ENCODE results near the gene STING1.
"Not testable (repeated sequence)": the region's sequence is repeated elsewhere in the genome, so short reads cannot be mapped to it uniquely, and the experiment has no call there.

Gene STING1

DNA sequence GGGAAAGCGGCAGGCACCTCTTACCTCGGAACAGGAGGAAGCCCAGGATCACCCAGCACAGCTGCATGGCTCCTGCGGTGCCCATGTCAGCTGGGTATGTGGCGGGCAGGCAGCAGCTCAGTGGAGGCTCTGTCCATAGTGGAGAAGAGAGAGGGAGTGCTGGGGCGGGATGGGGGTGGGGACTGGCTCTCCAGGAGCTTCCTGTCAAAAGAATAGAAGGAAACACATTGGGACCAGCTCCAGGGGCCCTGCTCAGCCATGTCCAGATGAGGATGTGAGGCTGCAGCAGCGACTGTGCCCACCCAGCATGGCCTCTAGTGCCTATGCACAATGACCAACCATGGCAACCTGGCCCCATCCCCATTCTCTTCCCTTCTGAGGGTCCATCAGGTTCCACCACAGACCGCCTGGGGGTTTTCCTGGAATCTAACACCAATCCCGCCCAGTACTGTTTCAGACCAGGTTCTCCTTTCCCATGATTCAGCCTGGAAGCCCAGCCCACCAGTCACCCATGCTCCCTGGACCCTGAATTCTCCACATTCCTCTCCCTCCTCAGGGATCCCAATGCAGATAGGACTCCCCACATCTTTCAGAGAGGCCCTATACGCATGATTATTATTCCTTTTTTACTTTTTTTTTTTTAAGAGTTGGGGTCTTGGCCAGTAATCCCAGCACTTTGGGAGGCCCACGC, 19.8 kb downstream of the STING1 start, which contains the start of gene ECSCR:
Gene ECSCR, minus strand, starts transcription at position 158 of the 691 bp plus-strand sequence. Its CDS starts 73 bp downstream, at position 85.
- DNase-seq (ENCODE audit: low spot score): no peak

DNA sequence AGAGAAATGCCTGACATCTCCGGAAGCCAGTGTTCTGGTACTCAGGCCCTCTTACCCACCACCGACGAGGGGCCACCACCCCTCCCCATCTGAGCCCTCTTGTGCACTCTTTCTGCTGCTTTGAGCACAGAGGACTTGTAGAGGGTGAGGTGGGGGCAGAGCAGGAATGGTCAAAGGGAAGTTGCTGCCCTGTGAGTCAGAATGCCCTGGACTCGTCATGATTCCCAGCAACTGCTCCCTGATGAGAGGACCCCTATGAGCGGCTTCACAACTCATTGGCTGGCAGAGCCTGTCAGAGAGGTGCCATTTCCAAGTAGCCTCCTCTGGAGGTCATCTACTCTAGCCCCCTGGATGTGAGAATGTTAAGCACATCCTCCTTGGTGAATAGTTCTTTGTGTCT, 20.9 kb downstream of the STING1 start:
- DNase-seq (ENCODE audit: low spot score): no peak

DNA sequence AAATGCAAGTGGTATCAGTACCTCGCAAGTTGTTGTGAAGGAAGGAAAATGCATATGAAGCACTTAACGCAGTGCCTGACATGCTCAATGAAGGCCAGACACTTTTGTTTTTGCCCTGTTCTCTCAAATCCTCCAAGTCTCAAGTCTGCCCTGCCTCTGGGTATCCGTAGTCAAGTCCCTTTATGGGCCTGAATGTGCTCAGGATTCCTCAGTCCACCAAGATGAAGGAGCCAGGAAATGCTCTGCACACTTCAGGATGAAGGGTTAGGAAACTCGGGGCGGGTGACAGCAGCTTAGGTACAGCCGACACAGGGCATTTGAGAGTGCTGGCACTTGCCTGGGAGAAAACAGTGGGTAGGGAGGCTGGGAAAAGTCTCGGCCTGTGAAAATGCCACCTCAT, 21.4 kb downstream of the STING1 start:
- no peak for DNase-seq (ENCODE audit: low spot score)

DNA sequence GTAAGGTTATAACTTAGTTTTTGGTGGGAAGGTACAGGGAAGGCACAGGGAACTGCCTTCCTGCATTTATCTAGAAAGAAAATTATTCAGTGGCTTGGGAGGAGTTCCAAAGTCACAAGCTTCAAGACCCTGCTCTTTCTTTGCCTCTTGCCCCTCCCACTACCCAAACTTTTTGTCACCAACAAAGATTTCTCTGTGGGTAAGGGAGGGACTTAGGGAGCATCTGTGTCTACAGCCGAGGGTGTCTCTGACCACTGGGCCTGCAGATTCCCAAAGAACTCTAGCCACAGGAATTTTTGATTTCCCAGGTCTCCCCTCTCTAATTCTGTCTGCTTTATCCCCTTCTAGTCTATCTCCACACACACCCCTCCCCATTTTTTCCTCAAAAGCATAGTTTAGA, 22.1 kb downstream of the STING1 start:
- DNase-seq (ENCODE audit: low spot score): no peak

DNA sequence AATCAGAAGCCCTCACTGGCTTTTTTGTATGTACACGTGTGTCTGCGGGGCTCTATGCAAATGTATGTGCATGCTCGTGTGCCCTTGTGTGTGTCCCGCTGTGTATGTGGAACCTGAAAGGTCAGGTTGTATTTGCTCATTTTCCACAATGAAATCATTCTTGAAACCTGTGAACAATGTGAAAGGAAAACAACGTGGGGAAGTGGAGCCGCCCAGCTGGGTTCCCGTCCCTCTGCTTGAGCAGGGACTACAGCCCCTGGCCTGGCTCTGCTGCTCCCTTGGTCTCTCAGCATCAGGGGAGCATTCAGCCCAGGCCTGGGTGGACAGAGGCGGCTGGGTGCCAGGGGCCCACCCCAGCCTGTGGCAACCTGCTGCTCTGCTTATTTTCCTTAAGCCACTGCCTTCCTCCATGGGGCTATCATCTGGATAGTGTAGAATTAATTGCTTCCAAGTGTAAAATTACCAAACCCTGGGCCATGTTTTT, 23.1 kb downstream of the STING1 start:
- no peak for DNase-seq (ENCODE audit: low spot score)

DNA sequence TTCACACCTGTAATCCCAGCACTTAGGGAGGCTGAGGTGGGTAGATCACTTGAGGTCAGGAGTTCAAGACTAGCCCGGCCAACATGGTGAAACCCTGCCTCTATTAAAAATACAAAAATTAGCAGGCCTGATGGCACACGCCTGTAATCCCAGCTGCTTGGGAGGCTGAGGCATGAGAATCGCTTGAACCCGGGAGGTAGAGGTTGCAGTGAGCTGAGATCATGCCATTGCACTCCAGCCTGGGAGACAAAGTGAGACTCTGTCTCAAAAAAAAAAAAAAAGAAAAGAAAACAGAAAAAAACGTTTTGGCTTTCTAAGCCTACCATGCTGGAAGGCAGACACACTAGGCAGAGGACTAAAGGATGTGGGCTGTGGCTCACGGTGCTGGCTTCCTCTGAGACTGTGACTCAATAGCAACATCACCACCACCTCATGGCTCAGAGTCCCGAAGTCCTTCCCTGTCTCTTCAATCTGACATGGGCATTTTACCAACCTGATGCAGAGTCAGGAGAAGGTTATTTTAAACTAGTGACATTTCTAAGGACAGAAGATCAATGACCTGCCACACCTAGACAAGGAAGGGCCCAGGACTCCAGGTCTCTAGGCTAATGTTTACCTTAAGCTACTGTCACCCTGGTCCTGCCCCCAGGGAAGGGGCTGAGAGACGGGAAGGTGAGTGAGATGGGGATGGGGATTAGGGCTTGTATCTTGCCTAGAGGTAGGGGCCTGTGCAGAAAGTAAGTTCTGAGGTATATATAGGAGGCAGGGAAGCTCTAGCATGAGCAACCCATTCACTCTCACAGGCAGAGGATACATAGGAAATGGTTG, 23.8 kb downstream of the STING1 start:
- no peak for DNase-seq (ENCODE audit: low spot score)

DNA sequence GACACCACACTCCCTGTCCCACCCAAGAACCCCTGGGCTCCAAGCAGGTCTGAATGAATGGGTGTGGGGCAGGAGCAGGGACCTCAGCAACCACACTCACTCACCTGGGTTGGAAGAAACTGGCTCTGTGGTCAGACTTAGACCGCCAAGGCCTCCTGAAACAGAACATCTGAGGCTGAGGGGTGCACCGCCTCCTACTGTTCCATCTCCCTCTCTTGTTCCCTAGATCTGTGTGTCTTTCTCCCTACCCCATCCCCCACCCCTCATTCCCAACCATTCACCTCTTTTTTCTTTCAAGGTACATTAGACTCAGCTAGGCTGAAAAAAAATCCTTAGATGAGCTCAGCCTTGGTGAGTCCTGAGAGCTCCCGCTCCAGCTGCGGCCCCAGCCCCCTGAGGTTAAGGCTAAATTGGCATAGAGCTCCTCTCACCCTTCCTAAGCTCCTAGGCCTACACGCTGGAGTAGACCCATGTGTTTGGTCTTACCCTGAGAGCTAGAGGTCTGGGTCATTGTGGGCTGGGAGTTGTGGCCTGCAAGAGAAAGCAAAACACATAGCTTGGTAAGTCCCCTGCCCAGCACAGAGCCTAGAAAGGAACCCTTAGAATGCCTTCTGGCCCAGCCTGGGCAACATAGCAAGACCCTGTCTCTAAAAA, 24.8 kb downstream of the STING1 start:
- DNase-seq (ENCODE audit: low spot score): no peak

DNA sequence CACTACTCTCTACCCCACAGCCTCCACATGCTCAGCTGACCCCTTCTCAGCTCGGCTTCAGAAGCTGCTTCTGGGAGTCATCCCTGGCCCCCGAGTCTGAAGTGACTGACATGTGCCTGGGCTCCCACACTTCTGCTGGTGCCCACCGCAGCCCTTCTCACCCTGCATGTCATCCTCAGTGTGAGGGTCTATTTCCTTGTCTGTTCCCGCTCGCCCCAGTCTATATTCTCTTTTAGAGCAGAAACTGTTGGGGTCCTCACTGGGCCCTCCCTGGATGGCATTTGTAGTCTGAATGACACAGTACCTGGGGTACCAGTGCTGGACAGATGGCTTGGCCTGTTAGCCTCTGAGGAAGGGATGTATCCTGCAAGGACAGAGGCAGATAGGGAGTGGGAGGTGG, 25.3 kb downstream of the STING1 start:
- no peak for DNase-seq (ENCODE audit: low spot score)

DNA sequence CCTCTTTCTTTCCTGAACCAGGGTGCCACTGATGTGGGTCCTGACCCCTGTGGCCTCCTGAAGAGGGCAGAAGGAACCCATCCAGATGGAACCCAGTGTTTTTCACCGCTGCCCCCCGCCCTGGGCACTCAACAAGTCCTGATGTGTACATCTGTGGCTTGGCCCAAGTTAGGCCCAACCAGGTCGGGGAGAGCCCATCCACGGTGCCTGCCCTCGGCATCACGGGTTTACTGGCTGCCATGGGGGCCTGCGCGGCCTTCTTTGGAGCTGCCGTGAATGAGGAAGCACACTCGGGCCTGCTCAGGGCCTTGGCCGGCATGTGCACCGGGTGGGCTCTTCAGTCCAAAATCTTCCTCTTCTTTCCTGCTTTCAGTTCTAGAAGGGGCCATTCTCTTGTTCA, 25.8 kb downstream of the STING1 start:
- no peak for DNase-seq (ENCODE audit: low spot score)

DNA sequence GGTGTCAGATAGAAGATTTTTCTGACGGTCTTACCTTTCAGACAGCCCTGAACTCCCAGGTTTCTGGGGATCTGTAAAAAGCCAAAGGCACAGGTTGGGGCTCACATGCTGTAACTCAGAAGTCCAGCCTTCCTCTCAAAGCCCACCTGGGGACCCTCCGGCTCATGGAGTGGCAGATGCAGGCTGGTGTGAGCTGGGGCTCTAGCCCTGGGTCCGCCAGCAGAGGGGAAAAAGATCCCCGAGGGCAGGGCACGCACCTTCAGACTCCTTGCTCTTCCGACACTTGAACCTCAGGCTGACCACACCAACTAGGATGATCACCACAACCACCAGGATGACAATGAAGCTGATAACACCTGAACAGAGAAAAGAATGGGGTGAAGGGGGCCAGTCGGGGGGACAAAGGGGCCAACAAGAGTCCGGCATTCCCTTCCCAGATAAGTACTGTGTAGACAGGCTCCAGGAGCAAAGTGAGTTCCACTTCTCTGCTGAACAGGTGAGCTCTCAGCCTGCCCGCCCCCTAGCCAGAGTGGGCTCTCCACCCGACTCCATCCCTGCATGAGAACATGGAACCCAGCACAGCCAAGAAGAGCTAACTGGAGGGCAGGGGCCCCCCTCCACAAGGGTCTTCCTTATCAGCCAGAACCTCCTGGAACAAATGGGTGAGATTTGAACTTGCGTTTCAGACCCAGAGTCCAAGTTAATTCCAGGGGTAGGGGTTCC, 27.8 kb downstream of the STING1 start:
- no peak for DNase-seq (ENCODE audit: low spot score)

DNA sequence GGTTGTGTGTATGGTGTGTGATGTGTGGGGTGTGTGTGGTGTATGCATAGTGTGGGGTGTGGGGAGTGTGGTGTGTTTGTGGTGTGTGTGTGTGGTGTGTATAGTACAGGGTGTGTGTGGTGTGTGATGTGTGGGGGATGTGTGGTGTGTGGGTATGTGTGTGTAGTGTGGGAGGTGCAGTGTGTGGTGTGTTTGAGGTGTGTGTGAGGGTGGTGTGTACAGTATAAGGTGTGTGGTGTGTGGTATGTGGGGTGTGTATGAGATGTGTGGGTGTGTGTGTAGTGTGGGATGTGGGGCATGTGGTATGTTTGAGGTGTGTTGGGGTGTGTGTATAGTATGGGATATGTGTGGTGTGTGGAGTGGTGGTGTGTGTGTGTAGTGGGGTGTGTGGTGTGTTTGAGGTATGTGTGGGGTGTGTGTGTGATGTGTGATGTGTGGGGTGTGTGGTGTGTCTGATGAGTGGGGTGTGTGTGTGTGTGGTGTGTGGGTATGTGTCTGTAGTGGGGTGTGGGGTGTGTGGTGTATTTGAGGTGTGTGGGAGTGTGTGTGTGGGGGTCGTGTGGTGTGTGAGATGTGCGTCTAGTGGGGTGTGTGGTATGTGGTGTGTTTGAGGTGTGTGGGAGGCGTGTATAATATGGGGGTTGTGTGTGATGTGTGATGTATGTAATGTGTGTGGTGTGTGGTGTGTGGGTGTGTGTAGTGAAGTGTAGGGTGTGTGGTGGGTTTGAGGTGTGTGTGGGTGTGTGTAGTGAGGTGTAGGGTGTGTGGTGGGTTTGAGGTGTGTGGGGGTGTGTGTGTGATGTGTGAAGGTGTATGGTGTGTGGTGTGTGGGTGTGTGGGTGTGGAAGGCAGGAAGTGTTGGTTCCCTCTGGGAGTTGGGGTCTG, 28.6 kb downstream of the STING1 start:
- no peak for DNase-seq (ENCODE audit: low spot score)

DNA sequence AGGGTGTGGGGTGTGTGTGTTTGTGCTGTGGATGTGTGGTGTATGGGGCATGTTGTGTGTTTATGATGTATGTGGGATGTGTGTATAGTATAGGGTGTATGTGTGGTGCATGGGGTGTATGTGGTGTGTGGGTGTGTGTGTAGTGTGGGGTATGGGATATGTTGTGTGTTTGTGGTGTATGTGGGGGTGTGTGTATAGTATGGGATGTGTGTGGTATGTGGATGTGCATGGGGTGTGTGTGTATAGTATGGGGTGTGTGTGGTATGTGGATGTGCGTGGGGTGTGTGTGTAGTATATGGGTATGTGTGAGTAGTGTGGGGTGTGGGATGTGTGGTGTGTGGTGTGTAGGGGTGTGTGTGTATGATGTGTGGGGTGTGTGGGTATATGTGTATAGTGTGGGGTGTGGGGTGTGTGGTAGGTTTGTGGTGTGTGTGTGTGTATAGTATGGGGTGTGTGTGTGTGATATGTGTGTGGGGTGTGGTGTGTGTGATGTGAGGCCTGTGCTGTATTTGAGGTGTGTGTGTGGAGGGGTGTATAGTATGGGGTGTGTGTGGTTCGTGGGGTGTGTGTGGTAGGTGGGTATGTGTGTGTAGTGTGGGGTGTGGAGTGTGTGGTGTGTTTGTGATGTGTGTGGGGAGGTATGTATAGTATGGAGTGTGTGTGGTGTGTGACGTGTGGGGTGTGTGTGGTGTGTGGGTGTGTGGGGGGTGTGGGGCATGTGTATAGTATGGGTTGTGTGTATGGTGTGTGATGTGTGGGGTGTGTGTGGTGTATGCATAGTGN, 30.5 kb downstream of the STING1 start:
- DNase-seq (ENCODE audit: low spot score): no peak

DNA sequence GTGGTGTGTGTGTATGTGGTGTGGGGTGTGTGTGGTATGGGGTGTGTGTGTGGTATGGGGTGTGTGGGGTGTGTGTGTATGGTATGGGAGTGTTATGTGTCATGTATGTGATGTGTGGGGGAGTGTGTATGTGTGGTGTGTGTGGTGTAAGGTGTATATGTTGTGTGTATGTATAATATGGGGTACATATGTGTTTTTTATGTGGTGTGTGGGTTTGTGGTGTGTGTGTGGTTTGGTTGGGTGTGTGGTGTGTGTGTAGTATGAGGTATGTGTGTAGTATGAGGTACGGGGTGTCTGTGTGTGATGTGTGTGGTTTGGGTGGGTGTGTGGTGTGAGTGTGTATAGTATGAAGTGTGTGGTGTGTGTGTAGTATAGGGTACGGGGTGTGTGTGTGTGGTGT, 31.4 kb downstream of the STING1 start:
- no peak for DNase-seq (ENCODE audit: low spot score)

DNA sequence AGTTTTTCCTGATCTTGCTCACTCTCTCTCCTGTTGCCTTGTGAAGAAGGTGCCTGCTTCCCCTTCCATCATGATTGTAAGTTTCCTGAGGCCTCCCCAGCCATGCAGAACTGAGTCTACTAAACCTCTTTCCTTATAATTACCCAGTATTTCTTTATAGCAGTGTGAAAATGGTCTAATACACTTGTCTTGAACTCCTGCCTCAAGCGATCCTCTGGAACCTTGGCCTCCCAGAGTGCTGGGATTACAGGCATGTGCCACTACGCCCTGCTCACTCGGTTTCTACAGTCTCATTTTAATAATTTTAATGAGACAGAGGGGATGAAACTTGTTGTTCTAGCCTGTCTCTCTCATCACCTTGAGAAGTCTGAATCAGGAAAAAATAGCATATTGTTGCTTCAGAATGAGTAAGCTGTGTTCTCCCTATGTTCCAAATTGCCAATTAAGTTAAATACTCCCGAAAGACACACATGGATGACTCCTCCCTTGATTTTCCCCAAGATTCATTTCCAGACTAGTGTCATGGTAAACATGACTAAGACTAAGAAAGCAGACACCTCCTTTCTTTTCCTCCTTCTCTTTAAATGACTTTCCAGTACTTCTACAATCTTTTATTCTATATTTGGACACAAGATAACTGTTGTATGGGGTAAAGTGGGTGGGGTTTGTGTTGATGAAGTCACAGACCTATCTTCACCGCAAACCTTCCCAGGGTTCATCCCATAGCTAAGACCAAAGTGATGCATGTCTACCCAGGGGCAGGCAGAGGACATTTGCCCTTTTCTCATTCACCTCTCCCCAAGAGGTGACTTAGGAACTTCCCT, 35.4 kb downstream of the STING1 start:
- DNase-seq (ENCODE audit: low spot score): no peak

DNA sequence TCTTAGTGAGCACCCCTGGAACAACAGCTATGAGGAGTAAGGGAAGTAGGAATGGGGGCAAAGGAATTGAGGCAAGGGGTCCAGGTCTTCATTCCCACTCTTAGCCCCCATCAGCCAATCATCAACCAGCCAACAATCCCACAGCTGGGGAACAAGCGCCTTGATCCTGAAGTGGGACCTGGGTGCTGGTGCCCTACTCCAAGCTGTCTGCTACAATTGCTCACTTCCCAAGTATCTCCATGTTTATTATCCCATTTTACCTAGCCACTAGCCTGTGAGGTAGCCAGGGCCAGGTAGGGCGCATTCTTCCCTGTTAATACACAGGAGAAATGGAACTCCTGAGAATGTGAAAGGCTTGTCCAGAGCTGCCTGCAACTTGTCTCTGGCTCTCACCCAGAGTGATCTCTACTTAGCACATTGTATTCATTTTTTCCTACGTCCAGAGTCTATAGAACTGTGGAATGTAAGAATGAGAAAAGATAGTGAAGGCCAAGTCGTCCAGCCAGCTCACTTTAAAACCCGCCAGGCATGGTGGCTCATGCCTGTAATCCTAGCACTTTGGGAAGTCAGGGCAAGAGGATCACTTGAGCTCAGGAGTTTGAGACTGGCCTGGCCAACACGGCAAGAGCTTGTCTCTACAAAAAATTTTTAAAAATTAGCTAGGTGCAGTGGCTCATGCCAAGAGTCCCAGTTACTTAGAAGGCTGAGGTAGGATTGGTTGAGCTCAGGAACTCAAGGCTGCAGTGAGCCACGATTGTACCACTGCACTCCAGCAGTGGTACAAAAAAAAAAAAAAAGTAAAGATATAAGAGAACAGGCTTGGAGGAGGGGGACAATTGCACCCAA, 37.0 kb downstream of the STING1 start:
- DNase-seq (ENCODE audit: low spot score): no peak

DNA sequence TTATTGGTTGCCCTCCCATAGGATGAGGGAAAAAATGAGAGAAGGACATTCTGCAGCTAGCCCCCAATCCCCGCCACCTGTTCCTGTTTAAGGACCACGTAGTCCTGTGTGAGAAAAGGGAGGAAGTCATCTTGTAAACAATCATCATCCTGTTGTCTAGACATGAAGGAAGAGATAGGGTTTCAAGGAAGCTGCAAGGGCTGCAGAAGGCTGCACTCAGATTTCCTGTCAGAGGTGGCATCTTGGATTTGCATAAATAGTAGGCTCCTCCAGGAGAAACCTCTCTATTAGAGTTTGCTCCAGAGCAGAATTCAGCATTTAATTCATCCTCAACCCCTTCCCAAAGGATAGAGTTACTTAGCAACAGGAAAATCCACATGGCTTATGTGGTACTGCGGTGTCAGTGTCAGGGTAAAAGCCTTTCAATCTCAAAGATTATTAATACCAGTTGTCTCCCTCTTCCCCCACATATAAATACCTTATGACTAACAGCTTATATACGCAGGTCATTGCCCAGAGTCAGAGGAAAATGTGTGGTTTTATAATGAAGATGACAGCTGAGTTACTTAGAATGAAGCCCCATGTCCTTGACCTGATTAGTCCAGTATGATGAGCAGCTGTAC, 38.6 kb downstream of the STING1 start:
- peak; percentile 43 for DNase-seq (ENCODE audit: low spot score)

DNA sequence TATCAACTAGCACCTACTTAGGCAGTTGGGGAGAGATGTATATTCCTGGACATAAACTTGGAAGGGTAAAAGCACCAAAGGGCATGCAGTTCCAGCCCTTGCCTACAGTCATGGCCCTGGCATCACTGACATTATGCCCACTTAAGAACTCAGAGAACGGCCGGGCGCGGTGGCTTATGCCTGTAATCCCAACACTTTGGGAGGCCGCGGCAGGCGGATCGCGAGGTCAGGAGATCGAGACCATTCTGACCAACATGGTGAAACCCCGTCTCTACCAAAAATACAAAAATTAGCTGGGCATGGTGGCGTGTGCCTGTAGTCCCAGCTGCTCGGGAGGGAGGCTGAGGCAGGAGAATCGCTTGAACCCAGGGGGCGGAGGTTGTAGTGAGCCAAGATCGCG, 42.1 kb downstream of the STING1 start:
- DNase-seq (ENCODE audit: low spot score): not testable (repeated sequence)

Measured in SW480 (cell line).